Neural progenitor cell (in vitro differentiated cells): ENCODE data around the gene SPTB.

Source experiments
- CTCF ChIP-seq: fragments of 200-600 bp; sonication (generic); IDR thresholded peaks from 2 replicates; pipeline ENCODE4 v1.5.1; 2017; ENCODE audit warnings: antibody characterized with exemption, mild to moderate bottlenecking
- EZH2 ChIP-seq: fragments of 200-600 bp; sonication (generic); IDR thresholded peaks from 2 replicates; pipeline ENCODE4 v1.6.1; 2017; ENCODE audit warnings: antibody characterized with exemption, mild to moderate bottlenecking, moderate library complexity
- EZH2phosphoT487 ChIP-seq: fragments of 200-600 bp; sonication (generic); IDR thresholded peaks from 2 replicates; pipeline ENCODE4 v1.6.1; 2017; ENCODE audit warnings: antibody characterized with exemption

DNA sequence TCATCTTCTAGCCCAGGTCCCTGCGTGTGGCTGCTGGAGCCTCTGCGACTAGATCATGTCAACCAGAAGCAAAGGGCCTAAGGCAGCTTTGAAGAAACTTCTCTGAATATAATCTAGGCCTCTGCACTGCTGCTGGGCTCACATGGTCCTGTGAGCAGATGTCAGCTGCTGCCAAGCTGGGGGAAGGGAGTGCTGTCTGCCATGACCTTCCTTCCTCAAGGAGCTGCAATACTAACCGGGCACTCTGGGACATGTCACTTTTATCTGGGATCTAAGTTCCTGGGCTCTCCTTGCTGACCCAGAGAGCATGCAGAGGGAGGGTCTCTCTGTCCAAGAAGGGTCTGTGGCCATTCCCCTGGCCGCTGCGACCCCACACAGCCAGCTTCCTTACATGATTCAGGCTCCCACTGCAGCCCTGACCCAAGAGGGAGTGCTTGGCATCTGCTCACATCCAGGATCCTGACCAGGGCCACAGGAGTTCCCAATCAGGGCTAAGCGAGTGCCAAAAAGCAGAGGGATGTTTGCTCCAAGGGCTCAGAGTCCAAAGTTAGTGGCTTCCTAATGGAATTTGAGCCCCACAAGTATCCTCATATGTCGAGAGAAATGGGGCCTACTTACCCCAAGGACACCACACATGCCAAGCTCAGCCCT is 101.5 kb downstream of the SPTB start:
- TF ChIP-seq CTCF (no peak), EZH2 (no peak), EZH2phosphoT487 (no peak)
